GM15510 (cell line): ENCODE data around the gene DNAJB14.

ENCODE experiments used
- POLR2A ChIP-seq: IDR thresholded peaks from 3 replicates; pipeline ENCODE4 v1.6.1; 2011; ENCODE audit warnings: borderline replicate concordance; ENCODE audit not compliant: insufficient read length; ENCODE audit errors: extremely low read depth

The DNAJB14 gene

DNA sequence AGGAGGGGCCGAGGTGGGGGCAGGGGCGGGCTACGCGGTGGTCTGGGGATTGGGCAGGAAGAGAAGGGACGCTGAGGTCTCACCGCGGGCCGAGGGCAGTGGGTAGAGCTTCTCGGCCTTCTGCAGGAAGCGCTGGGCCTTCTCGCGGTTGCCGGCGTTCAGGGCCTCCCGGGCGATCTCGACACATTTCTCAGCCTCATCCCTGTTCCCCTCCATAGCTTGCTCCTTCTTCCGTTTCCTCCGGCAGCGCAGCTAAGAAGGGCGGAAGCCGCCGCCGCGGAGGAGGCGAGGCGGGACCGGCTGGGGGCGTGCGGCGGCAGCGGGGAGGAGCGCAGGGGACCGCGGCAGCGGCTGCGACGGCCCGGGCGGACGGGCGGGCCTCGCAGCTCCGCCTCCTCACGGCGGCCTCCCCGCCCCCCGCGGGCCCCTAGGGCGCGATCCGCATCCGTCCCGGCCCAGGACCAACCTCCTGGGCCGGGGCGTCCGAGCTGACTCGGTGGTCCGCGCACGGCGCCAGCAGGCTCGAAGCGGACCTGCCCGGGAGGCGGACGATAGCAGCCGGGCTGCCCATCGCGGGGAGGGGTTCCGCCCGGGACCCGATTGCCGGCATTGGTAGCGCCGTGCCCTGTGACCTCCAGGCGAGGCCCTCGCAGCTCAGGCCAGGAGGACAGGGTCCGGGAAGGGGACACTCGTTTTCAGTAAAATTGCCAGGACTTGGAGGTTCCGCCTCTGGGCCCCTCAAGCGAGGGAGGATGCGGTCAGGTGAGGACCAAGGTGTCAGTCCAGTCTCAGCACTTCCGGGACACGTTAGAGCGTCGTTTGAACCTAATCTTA lies at the start of gene DNAJB14:
Gene DNAJB14 (minus strand): TSS at position 263 of the 834 bp plus-strand sequence. CDS start 47 bp downstream, at position 216.
- TF ChIP-seq POLR2A, result peak; percentile 51

DNA sequence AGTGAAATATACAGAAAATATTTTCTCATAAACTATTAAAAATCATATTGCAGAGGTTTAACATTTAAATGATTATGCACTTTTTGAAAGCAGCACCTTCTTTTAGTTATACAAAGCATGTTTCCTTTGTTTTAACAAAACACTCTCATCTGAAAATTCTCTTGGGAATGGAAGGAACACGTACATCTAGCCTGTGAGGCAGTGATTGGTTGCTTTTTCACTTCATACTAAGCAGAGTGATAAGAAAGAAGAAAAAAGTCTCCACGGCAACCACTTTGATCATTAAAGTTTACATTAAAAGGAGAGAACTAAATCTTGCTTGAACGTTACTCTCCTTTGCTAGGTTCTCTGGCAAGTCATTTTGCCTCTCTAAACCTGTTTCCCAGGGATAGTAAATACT lies 45.3 kb upstream of the DNAJB14 start:
- TF ChIP-seq POLR2A, result no peak

DNA sequence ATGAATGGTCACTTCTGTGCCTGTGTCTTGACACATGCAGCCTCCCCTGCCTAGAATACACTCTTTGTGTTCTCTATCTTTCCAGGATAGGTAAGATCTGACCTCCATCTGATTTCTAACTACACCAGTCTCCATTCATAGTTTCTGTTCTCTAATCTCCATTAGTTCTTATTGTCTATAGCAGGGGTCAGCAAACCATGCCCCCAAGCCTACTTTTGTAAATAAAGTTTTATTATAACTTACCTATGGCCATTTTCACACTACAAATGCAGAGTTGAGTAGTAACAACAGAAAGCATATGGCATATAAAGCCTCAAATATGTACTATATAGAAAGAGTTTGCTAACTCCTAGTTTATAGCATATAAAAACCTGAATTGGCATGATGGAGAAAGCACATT lies 41.3 kb upstream of the DNAJB14 start:
- TF ChIP-seq POLR2A, result no peak

DNA sequence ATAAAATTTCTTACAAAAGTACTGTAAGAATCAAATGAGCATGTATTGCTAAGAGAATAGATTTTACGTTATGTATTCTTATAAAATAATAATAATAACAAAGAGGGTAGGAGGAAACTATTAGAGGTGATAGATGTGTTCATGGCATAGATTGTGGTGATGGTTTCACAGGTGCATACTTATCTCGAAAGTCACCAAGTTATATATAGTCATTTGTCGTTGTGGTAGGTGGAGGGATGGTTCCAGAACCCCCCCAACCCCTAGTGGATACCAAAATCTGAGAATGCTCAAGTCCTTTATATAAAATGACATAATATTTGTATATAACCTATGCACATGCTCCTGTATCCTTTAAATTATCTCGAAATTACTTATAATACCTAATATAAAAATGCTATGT lies 40.4 kb upstream of the DNAJB14 start:
- TF ChIP-seq POLR2A, result no peak

DNA sequence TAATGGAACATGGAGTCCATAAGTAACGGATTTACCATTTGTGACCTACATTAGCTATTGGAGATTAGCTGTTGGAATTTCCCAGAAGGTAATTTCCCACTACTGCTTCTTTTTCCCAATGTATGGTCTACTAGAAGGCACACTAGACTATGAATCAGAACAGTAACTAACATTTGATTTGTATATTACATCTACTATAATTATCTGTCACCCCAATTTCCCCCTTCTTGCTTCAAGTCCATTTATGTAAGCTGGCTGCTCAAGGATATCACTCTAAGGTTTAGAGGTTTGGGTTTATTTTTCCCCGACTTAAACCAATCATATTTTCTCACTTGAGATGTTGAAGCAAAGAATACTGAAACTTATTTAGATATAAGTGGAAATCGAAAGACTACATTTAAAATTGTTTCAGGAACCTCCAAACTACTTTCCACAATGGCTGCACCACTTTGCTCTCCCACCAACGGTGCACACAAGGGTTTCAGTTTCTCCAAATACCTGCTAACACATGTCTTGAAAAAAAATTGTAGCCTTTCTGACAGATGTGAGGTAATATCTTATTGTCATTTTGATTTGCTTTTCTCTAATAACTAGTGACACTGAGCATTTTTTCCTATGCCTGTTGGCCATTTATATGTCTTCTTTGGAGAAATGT lies 37.0 kb upstream of the DNAJB14 start:
- no peak for TF ChIP-seq POLR2A

DNA sequence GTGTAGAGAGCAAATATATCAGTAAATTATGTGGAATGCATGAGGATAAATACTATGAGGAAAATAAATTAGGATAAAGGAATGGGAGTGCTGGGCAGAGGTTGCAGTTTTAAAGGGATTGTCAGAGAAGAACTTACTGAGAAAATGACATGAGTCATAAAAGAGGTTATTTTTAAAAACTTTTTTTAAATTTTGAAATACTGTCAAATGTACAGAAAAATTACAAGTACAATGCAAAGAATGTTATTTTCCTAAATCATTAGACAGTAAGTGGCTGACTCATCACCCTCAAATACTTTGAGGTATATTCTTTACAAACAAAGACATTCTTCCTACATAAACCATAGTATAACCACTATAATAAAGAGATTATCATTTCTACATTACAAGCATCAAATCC lies 33.5 kb upstream of the DNAJB14 start:
- no peak for TF ChIP-seq POLR2A

DNA sequence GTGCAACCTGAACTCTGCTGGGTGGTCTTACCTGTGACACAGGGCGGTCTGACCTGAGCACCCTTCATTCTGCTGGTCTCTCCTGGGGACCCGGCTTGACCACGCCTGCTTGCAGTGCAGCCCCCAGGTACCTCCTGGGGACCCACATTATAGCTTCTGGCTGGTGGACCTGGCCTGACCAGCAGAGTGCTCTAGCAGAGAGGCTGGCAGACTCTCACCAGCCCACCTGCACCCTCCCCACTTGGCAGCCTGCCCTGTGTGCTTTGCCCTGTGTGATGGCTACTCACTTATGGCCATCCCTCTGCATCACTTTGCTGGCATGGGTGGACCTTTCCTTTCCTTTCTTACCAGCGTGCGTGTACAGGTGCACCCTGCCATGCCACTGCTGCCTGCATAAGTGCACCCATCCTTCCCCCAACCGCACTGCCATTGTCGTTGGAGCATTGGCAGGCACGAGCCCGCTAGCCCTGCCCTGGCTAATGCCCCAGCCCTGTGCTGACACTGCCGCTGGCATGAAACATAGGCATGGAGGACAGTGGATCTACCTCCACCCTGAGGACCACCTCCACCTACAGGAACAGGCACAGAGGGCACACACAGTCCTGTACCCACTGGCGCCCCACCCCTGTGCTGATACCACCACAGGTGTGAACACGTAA lies 25.2 kb upstream of the DNAJB14 start:
- no peak for TF ChIP-seq POLR2A

DNA sequence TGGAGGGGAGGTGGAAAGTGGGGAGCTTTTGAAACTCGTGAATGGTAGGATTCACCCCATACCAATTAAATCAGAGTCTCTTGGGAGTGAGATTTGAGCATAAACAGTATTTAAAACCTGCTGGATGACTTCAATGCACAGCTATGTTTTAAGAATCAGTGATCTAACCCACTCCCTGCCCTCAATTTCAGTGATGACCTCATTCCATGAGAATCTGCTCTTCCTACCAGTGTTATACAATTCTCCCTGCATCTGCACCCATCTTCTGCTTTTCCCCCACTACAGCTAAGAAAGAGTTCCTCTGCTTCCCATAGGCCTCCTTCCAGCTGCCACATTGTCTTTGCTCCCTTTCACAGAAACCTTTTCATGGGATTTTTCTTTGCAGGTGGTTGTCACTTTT lies 21.9 kb upstream of the DNAJB14 start:
- TF ChIP-seq POLR2A, result no peak

DNA sequence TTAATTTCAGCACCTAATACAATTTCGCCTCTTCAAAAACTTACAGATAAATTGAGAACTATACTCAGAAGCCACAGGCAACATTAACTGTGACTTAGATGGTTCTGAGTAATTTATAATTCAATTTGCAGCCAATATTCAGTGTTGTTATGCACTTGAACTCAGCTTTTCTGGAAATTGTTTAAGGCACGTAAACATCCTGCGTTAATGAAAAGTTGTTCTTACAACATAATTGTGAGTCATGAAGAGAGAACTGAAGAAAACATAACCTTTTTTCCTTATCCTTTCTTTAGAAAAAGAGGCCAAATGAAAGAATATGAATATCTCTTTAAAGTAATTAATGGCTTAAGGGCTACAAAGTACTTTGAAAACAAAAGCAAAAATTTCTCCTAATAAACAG lies 20.3 kb upstream of the DNAJB14 start:
- no peak for TF ChIP-seq POLR2A

DNA sequence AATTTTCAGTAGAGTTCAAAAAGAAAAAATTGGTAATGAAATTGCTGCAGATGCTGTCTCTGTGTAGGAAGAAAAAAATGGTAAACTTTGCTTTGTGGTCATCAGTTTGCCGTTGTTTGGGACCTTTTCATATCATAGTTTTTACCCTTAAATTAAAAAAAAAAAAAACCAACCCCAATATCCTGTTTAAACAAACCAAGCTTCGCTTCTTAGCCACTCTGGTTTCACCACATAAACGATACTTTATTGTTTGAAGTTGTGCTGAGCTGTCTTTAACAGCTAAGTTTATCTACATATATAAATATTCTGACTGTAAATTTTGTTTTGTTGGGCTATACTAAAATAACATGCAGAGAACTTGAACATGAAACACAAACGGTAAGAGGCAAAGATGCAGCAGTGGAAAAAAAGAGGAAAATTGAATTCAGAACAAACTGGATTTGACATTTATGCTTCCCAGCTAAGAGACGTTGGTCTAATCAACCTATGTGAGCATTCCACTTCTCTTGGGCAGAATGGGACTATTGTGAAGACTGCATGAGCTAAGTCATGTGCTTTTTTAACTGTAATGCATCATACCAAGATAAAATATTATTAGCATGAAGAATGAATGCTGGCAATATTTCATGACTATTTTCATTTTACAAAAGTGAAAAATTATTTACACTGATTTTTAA lies 19.4 kb upstream of the DNAJB14 start:
- TF ChIP-seq POLR2A, result no peak

DNA sequence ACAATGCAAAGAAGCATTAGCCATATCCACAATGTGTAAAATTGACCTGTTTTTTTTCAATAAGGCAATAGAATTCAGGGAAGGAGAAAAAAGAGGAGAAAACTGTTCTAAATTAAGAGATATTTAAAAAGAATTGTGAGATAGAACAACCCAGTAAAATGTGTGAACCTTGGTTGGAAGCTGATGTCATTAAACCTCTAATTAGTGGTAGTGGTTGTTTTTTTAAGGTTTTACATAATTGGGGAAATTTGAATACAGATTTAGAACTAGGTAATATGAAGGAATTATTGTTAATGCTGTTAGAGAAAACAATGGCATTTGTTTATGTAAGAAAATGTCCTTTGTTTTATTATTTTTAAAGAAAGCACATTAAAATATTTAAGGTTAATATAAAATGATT lies 18.8 kb upstream of the DNAJB14 start:
- no peak for TF ChIP-seq POLR2A

DNA sequence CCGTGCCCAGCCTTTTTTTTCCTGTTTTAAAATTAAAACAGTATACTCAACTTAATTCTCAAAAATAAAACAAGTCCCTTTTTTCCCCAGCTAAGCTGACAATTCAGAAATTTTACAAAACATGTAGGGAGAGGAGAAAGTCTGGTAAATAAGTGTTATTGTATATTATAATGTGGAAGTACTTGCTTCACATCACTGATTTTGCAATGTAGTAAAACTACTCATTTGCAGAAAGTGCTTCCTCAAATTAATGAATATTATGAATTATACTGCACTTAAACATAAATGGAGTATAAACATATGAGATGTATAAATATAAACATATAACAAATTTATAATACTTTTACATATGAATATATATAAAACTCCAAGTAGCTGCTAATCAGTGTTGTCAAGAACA lies 15.3 kb upstream of the DNAJB14 start:
- no peak for TF ChIP-seq POLR2A

DNA sequence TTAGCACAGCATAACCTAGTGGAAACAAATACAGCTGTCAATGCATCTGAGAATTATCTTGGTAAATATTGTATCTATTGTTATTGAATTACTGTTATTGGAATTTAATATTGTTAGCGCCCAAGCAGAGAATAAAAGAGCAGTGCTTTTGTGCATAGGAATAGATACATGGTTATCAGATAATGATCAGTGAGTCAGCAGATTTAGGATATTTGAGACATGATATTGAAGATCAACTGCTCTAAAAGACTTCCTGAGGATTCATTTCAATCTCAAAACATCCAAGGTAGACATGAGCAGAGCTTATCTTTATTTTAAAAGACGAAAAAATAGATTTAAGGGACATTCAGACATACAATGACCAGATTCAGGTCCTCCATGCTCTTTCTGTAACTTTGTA lies 14.2 kb upstream of the DNAJB14 start:
- no peak for TF ChIP-seq POLR2A

DNA sequence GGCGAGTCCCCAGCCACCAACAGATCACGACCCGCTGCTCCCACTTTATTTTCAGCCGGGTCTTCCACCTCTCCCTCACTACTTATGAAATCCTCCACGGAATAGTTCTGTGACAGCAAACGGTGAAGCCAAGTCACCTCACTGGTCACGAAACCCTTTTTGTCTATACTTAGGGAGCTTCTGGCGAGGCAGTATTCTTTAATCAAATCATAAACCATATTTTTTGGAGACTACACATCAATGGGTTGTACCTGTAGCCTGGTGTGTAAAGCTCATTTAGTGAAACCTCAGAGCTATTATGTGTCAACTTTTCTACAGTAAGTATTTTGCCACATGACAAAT lies 4.5 kb upstream of the DNAJB14 start:
- TF ChIP-seq POLR2A, result no peak
